Transverse colon (tissue), 4 donors: Measurements from ENCODE around the gene ZBTB5. TPM values are rescaled to one million over a fixed set of nuclear protein-coding genes. Genes with fewer than 3 reads are reported as not detected.

Experiments used
- DNase-seq: peaks from one replicate; pipeline ENCODE4 v3.0.0-alpha.2; 2019
- H3K27ac ChIP-seq, 4 donors: fragments of 200-600 bp; sonication (generic); 2 replicates each; pipeline ENCODE4 v1.5.1; 2016 to 2018; ENCODE audit warnings: inconsistent platforms in 4 of 4
- H3K27me3 ChIP-seq: fragments of 200-600 bp; sonication (generic); 2 replicates; pipeline ENCODE4 v1.5.1; 2017; ENCODE audit warnings: inconsistent platforms
- H3K36me3 ChIP-seq, 4 donors: fragments of 200-600 bp; sonication (generic); 2 replicates each; pipeline ENCODE4 v1.5.1; 2017 to 2019; ENCODE audit warnings: inconsistent platforms in 4 of 4
- H3K4me1 ChIP-seq, 4 donors: fragments of 200-600 bp; sonication (generic); 2 replicates each; pipeline ENCODE4 v1.5.1; 2017 to 2020; ENCODE audit warnings: inconsistent platforms in 4 of 4
- H3K4me3 ChIP-seq, 4 donors: fragments of 200-600 bp; sonication (generic); 1 replicate in 1 of 4; 2 replicates in 3 of 4; pipeline versions ENCODE4 v1.5.1 to v1.6.1; 2017 to 2019; ENCODE audit warnings: inconsistent platforms in 4 of 4
- H3K9me3 ChIP-seq, 2 donors: fragments of 200-600 bp; sonication (generic); 2 replicates each; pipeline ENCODE4 v1.5.1; 2017 to 2019; ENCODE audit warnings: inconsistent platforms in 2 of 2
- EP300 ChIP-seq: sonication (generic); formaldehyde crosslinking; IDR thresholded peaks from one replicate; pipeline ENCODE4 v1.6.1; 2017; ENCODE audit warnings: antibody characterized with exemption, low read depth
- POLR2A ChIP-seq: fragments of 450-650 bp; IDR thresholded peaks from one replicate; pipeline ENCODE4 v1.6.1; 2016; ENCODE audit warnings: antibody characterized with exemption, mild to moderate bottlenecking, moderate library complexity
- POLR2AphosphoS5 ChIP-seq, 3 donors: sonication (generic); formaldehyde crosslinking; IDR thresholded peaks; one replicate each; pipeline ENCODE4 v1.6.1; 2016; ENCODE audit warnings: antibody characterized with exemption in 3 of 3
- WGBS, 2 donors: methylation state at CpG; one replicate each; pipeline ENCODE4 v1.1.5; 2018; ENCODE audit warnings: low coverage in 1 of 2; 5-methylcytosine and 5-hydroxymethylcytosine counted together
- in situ Hi-C, 4 donors: fragments of 200-750 bp; cut with MboI; loops; one replicate each; pipeline versions ENCODE4 v1.15.0 to v1.15.1; 2017; ENCODE audit warnings: low sequenced_read_pairs in 3 of 4, low pct_ligation_motif_present in 1 of 4, low pct_unique_long_range_greater_than_20kb in 1 of 4
- intact Hi-C: fragments of 100-400 bp; cut with DNase I; formaldehyde crosslinking; loops from one replicate; pipeline ENCODE4 v1.15.1; 2023; ENCODE audit warnings: low total_unique reads
- total RNA-seq, 4 donors: library from RNA; depleted of rRNA; stranded (reverse); fragments of >200 nt; gene quantifications; one replicate each; pipeline ENCODE4 v1.1.0, GENCODE V29; 2016
- TF ChIP-seq, protein P1 (sequence below), 5 experiments: fragments of 200-600 bp in 3 of 5; fragments of 450-650 bp in 2 of 5; sonication (generic) in 3 of 5; IDR thresholded peaks; 1 replicate in 2 of 5; 2 replicates in 3 of 5; pipeline ENCODE4 v1.5.1; 2016 to 2017; ENCODE audit warnings: antibody characterized with exemption in 5 of 5, inconsistent platforms in 3 of 5, mild to moderate bottlenecking in 2 of 5, moderate library complexity in 1 of 5

Gene ZBTB5
- total RNA-seq, 4 donors from 2014 or later = 3.2 to 14.6 (median 12.8) TPM

DNA sequence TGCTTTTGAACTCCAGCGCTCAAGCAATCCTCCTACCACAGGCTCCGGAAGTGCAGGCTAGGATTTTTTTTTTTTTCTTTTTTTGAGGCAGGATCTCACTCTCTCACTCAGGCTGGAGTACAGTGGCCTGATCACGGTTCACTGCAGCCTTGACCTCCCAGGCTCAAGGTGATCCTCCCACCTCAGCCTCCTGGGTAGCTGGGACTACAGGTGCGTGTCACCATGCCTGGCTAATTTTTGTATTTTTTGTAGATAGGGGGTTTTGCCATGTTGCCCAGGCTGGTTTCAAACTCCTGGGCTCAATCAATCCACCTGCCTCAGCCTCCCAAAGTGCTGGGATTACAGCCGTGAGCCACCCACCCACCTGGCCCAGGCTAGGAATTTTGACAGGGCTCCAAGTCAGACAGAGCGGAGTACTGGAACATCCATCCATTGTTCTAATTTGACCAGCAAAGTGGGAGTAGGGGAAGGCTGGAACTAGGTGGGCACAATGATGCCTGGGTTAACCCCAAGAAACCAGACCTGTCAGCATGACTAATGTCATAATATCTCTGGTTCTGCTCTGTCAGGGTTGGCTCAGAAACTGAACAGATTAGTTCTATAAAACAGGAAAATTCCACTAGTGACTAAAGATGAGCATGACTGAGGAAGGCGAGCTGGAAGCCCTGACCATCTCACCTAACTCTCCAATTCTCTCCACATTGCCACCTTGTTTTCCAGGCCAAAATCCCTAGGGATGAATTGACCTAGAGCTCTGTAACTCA is 9.2 kb downstream of the ZBTB5 start:
- Histone ChIP-seq H3K4me3 (no peak overlapping the region), H3K9me3 (no peaks in the 10 kb centered on the region), H3K4me1 (peaks cover 6 to 29% (median 14%) of the 10 kb centered on the region in 4 donors), H3K27me3 (no peaks in the 10 kb centered on the region), H3K27ac (no peak overlapping the region), H3K36me3 (no peaks in the 10 kb centered on the region)
- 78 to 81% methylated on average over 1 to 7 of the region's 7 CpGs for WGBS, 2 donors
- in situ Hi-C loops (loop anchor here in 1 of 4 donors (25.0 kb wide), 2 partner anchors 331 to 606 kb away; partner anchors contain the start of genes EXOSC3 and SHB), intact Hi-C loops (no loop called here)
- TF ChIP-seq POLR2AphosphoS5 (IDR thresholded peaks at IDR 0.05) = no peak
- TF ChIP-seq POLR2A = no peak
- TF ChIP-seq EP300 = no peak
- TF ChIP-seq, protein P1, sequence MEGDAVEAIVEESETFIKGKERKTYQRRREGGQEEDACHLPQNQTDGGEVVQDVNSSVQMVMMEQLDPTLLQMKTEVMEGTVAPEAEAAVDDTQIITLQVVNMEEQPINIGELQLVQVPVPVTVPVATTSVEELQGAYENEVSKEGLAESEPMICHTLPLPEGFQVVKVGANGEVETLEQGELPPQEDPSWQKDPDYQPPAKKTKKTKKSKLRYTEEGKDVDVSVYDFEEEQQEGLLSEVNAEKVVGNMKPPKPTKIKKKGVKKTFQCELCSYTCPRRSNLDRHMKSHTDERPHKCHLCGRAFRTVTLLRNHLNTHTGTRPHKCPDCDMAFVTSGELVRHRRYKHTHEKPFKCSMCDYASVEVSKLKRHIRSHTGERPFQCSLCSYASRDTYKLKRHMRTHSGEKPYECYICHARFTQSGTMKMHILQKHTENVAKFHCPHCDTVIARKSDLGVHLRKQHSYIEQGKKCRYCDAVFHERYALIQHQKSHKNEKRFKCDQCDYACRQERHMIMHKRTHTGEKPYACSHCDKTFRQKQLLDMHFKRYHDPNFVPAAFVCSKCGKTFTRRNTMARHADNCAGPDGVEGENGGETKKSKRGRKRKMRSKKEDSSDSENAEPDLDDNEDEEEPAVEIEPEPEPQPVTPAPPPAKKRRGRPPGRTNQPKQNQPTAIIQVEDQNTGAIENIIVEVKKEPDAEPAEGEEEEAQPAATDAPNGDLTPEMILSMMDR (IDR thresholded peaks at IDR 0.05) = no peak
- no peak for DNase-seq

DNA sequence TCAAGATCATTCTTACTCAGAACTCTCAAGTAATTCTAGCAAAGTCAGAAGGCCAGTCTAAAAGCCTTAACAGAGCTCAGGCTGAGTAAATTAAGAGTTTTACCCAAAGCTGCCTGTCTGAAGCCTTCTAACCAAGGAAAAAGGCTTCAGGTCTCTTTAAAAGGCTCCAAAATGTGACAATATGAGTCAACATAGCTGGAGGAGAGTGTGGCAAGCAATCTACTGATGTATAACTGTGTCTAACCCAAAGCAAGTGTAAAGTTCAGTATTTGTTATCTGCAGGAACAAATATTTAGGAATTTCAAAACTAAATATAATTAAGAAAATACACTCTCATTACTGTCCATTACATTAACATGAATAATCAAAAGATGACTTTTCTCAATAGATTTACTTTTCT is 11.0 kb downstream of the ZBTB5 start:
- DNase-seq = no peak
- Histone ChIP-seq H3K9me3 (no peaks in the 10 kb centered on the region), H3K27ac (no peak overlapping the region), H3K4me3 (no peak overlapping the region), H3K27me3 (no peaks in the 10 kb centered on the region), H3K4me1 (peaks cover 6 to 29% (median 14%) of the 10 kb centered on the region in 4 donors), H3K36me3 (no peaks in the 10 kb centered on the region)
- intact Hi-C loops = no loop called here
- in situ Hi-C loops = loop anchor here in 1 of 4 donors (25.0 kb wide), 2 partner anchors 333 to 608 kb away; partner anchors contain the start of genes EXOSC3 and SHB
- TF ChIP-seq POLR2A (no peak), POLR2AphosphoS5 (IDR thresholded peaks at IDR 0.05) (no peak), EP300 (no peak)
- TF ChIP-seq, protein P1 (IDR thresholded peaks at IDR 0.05) = no peak

- H3K4me3 ChIP-seq = no peak overlapping the region
- WGBS, 2 donors = 95% methylated on average over 1 of the region's 1 CpG; no CpG with 5 or more reads in 1 of the 2 donors
Observed at GRCh38 chr9:37453827-37454226, 11.4 kb downstream of the ZBTB5 start.

GRCh38 chr9:37452611-37453010 is 12.6 kb downstream of the ZBTB5 start:
- DNase-seq = no peak
- intact Hi-C loops (no loop called here), in situ Hi-C loops (loop anchor here in 1 of 4 donors (25.0 kb wide), 2 partner anchors 335 to 610 kb away; partner anchors contain the start of genes EXOSC3 and SHB)
- Histone ChIP-seq H3K27me3 (no peaks in the 10 kb centered on the region), H3K9me3 (no peaks in the 10 kb centered on the region), H3K27ac (no peak overlapping the region), H3K4me3 (no peak overlapping the region), H3K4me1 (peaks cover 6 to 29% (median 14%) of the 10 kb centered on the region in 4 donors), H3K36me3 (no peaks in the 10 kb centered on the region)
- TF ChIP-seq, protein P1 (IDR thresholded peaks at IDR 0.05) = no peak
- no peak for TF ChIP-seq POLR2A
- no peak for TF ChIP-seq POLR2AphosphoS5 (IDR thresholded peaks at IDR 0.05)
- TF ChIP-seq EP300 = no peak
- 100% methylated on average over 1 of the region's 1 CpG; no CpG with 5 or more reads in 1 of the 2 donors for WGBS, 2 donors

More at GRCh38 chr9:37453827-37454226, 11.4 kb downstream of the ZBTB5 start:
- intact Hi-C loops (no loop called here), in situ Hi-C loops (loop anchor here in 1 of 4 donors (25.0 kb wide), 2 partner anchors 333 to 608 kb away; partner anchors contain the start of genes EXOSC3 and SHB)
- DNase-seq = no peak
- Histone ChIP-seq H3K4me1 (peaks cover 6 to 29% (median 14%) of the 10 kb centered on the region in 4 donors), H3K27me3 (no peaks in the 10 kb centered on the region), H3K27ac (no peak overlapping the region), H3K36me3 (no peaks in the 10 kb centered on the region), H3K9me3 (no peaks in the 10 kb centered on the region)
- TF ChIP-seq POLR2A (no peak), POLR2AphosphoS5 (IDR thresholded peaks at IDR 0.05) (no peak), EP300 (no peak)
- TF ChIP-seq, protein P1 (IDR thresholded peaks at IDR 0.05) = no peak
